ENCODE measurements around the gene KIF13A.

- TF ChIP-seq POLR2AphosphoS5 (IDR thresholded peaks at IDR 0.05; ENCODE audit: low read depth, low read length) (no peak), POLR2A (IDR thresholded peaks at IDR 0.05; ENCODE audit: low read depth, low read length) (no peak)
These were observed 15.1 kb downstream of the KIF13A start for GRCh38 chr6:17972074-17972952.

Measured in GM12892 (cell line).